Testis (tissue), 3 donors: ENCODE measurements around the gene TSGA10IP. TPM values are rescaled to one million over a fixed set of nuclear protein-coding genes. Genes with fewer than 3 reads are reported as not detected.
A peak's percentile ranks its signal among the peaks of the same experiment; 100 is the strongest.

Experiments
- DNase-seq: peaks from one replicate; pipeline ENCODE4 v3.0.0-alpha.2; 2019
- H3K27ac ChIP-seq, 2 donors: fragments of 200-600 bp; sonication (generic); one replicate each; pipeline ENCODE4 v1.5.1; 2019
- H3K27me3 ChIP-seq: fragments of 200-600 bp; sonication (generic); one replicate; pipeline ENCODE4 v1.5.1; 2019
- H3K36me3 ChIP-seq: fragments of 200-600 bp; sonication (generic); one replicate; pipeline ENCODE4 v1.5.1; 2017; ENCODE audit warnings: low read depth; ENCODE audit errors: missing control alignments
- H3K4me1 ChIP-seq: fragments of 200-600 bp; sonication (generic); one replicate; pipeline ENCODE4 v1.5.1; 2019
- H3K4me3 ChIP-seq, 2 donors: fragments of 200-600 bp; sonication (generic); one replicate each; pipeline ENCODE4 v1.5.1; 2017 to 2019
- H3K9me3 ChIP-seq: fragments of 200-600 bp; sonication (generic); one replicate; pipeline ENCODE4 v1.5.1; 2017
- CTCF ChIP-seq, 3 experiments: fragments of 450-650 bp in 2 of 3; fragments of 200-600 bp in 1 of 3; sonication (generic) in 1 of 3; IDR thresholded peaks; one replicate each; pipeline ENCODE4 v1.5.1; 2016 to 2019; ENCODE audit warnings: antibody characterized with exemption in 3 of 3, mild to moderate bottlenecking in 2 of 3, moderate library complexity in 1 of 3
- POLR2A ChIP-seq: fragments of 450-650 bp; IDR thresholded peaks from one replicate; pipeline ENCODE4 v1.6.1; 2017; ENCODE audit warnings: antibody characterized with exemption, mild to moderate bottlenecking, moderate library complexity
- WGBS, 2 donors: methylation state at CpG; one replicate each; pipeline ENCODE4 v1.1.5; 2018; 5-methylcytosine and 5-hydroxymethylcytosine counted together
- intact Hi-C: fragments of 100-400 bp; cut with DNase I; formaldehyde crosslinking; loops from one replicate; pipeline ENCODE4 v1.15.1; 2023; ENCODE audit warnings: low total_unique reads
- polyA plus RNA-seq: library from polyadenylated mRNA; stranded (reverse); fragments of 350-450 nt; fragmentation: Illumina TruSeq; extraction: RNeasy Lipid Tissue Mini Kit (QIAGEN cat#74804); gene quantifications from one replicate; pipeline ENCODE4 v1.2.3, GENCODE V29; 2014; ENCODE audit warnings: low read depth, low replicate concordance; ENCODE audit not compliant: insufficient read depth
- total RNA-seq, 2 donors: library from RNA; depleted of rRNA; stranded (reverse); fragments of >200 nt; gene quantifications; one replicate each; pipeline ENCODE4 v1.2.3, GENCODE V29; 2016

Gene TSGA10IP
- total and polyA plus RNA-seq, 3 donors from 2014 or later = 5.4 to 17.8 (median 5.5) TPM

DNA sequence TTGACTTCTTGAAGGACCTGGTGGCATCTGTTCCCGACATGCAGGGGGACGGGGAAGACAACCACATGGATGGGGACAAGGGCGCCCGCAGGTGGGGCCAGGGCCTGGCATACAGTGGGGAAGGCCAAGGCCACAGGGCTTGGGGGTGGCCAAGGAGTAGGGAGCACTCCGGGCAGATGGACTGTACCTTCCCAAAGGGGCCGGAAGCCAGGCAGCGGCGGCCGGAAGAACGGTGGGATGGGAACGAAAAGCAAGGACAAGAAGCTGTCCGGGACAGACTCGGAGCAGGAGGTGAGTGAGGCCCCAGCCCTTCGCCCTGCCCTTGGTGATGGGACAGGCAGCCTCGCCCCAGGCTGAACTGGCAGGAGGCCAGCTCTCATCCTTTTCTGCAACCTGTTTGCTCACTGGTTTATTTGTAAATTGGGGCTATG lies 24.9 kb upstream of the TSGA10IP start:
- DNase-seq = no peak
- peak overlapping the region; percentile 88 to 97 for H3K27ac ChIP-seq
- peaks cover 37% of the 10 kb centered on the region for H3K4me1 ChIP-seq
- no peaks in the 10 kb centered on the region for H3K27me3 ChIP-seq
- no peak for TF ChIP-seq CTCF (IDR thresholded peaks at IDR 0.05)
- TF ChIP-seq POLR2A = no peak
- WGBS, 2 donors = 16 to 25% methylated on average over 9 to 15 of the region's 15 CpGs
- H3K4me3 ChIP-seq = peak overlapping the region; percentile 85 to 98
- no peaks in the 10 kb centered on the region for H3K36me3 ChIP-seq
- H3K9me3 ChIP-seq = no peaks in the 10 kb centered on the region
- intact Hi-C loops = no loop called here

DNA sequence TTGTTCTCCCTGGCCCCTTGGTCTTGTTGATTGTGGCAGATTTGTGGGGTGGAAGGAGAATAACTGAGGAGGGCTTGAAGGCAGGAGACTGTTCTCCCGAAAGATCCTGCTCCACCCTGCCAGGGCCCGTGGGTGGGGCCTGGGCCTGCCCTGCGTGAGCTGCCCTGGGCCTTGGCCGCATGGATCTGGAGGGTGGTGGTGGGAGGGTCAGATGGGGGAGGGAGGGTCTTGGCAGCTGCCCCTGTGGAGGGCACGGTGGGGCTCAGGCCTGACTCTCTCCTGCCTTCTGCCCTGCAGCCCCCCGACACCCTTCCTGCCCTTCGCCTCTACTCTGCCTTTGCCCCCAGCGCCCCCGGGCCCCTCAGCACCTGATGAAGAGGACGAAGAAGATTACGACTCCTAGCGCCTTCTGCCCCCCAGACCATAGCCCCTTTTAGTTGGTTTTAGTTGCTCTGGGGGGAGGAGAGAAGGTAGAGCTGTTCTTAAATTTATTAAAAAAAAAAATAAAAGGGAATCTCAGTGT lies 24.2 kb upstream of the TSGA10IP start:
- TF ChIP-seq CTCF (IDR thresholded peaks at IDR 0.05) (no peak), POLR2A (no peak)
- Histone ChIP-seq H3K27ac (no peak overlapping the region), H3K27me3 (no peaks in the 10 kb centered on the region), H3K36me3 (no peaks in the 10 kb centered on the region), H3K4me3 (no peak overlapping the region), H3K4me1 (peaks cover 30% of the 10 kb centered on the region), H3K9me3 (no peaks in the 10 kb centered on the region)
- DNase-seq = no peak
- intact Hi-C loops = no loop called here
- WGBS, 2 donors = 72 to 73% methylated on average over 12 of the region's 12 CpGs

GRCh38 chr11:65921876-65922275 lies 23.4 kb upstream of the TSGA10IP start:
- Histone ChIP-seq H3K27me3 (no peaks in the 10 kb centered on the region), H3K36me3 (no peaks in the 10 kb centered on the region), H3K27ac (no peak overlapping the region), H3K4me3 (no peak overlapping the region), H3K4me1 (peaks cover 25% of the 10 kb centered on the region), H3K9me3 (no peaks in the 10 kb centered on the region)
- TF ChIP-seq CTCF (IDR thresholded peaks at IDR 0.05) (no peak), POLR2A (no peak)
- intact Hi-C loops = no loop called here
- no peak for DNase-seq
- 88 to 91% methylated on average over 10 of the region's 10 CpGs for WGBS, 2 donors

- H3K4me3 ChIP-seq = no peak overlapping the region
- TF ChIP-seq CTCF (IDR thresholded peaks at IDR 0.05) = no peak
- TF ChIP-seq POLR2A = no peak
- no peaks in the 10 kb centered on the region for H3K9me3 ChIP-seq
- no peak overlapping the region for H3K27ac ChIP-seq
- H3K27me3 ChIP-seq = no peaks in the 10 kb centered on the region
- peaks cover 18% of the 10 kb centered on the region for H3K4me1 ChIP-seq
- DNase-seq = no peak
- WGBS, 2 donors = 77 to 88% methylated on average over 3 of the region's 3 CpGs
- no peaks in the 10 kb centered on the region for H3K36me3 ChIP-seq
- intact Hi-C loops = no loop called here
These were observed 22.7 kb upstream of the TSGA10IP start for GRCh38 chr11:65922565-65922964.

DNA sequence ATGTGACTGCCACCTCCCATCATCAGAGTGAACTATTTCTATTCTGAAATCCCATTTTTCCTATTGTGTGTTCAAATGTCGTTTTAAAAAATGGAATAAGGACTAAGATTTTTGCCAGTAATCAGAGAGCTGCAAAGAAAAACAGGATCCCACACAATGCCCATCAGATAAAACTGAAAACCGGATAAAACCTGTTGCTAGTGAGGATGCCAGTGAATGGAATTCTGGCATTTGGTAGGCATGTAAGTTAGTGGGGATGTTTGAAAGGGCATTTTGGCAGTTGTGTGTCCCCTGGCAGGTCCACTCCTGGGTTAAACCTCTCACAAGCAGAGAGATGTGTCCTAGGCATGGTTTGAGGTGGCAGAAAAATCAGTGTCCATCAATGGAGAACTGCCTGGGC lies 19.9 kb upstream of the TSGA10IP start:
- no peak overlapping the region for H3K27ac ChIP-seq
- DNase-seq = no peak
- TF ChIP-seq POLR2A (no peak), CTCF (IDR thresholded peaks at IDR 0.05) (no peak)
- peaks cover 9% of the 10 kb centered on the region for H3K4me1 ChIP-seq
- 50 to 51% methylated on average over 2 of the region's 2 CpGs for WGBS, 2 donors
- no peak overlapping the region for H3K4me3 ChIP-seq
- H3K9me3 ChIP-seq = no peaks in the 10 kb centered on the region
- intact Hi-C loops = no loop called here
- no peaks in the 10 kb centered on the region for H3K27me3 ChIP-seq
- H3K36me3 ChIP-seq = no peaks in the 10 kb centered on the region
